ENCODE results near the gene METRNL. TPM values are rescaled to one million over a fixed set of nuclear protein-coding genes. Genes with fewer than 3 reads are reported as not detected.
A peak's percentile ranks its signal among the peaks of the same experiment; 100 is the strongest.
"Not testable (repeated sequence)": the region's sequence is repeated elsewhere in the genome, so short reads cannot be mapped to it uniquely, and the experiment has no call there.

The METRNL gene
- total RNA-seq, 6 experiments from 2014 or later = 54.4 to 96.7 (median 90.9) TPM

GRCh38 chr17:83054518-83055125, 24.8 kb upstream of the METRNL start:
- Mint-ChIP-seq H3K4me1 (ENCODE audit: low read depth) (peaks cover 31% of the 10 kb centered on the region), H3K4me3 (no peak overlapping the region), H3K9me3 (no peaks in the 10 kb centered on the region), H3K36me3 (ENCODE audit: low read depth) (no peaks in the 10 kb centered on the region; the same call in 1 of the 2 replicates), H3K27ac (no peak overlapping the region), H3K27me3 (ENCODE audit: insufficient read depth) (peaks cover 2% of the 10 kb centered on the region; the same call in 1 of the 2 replicates)
- no peak for DNase-seq
- no peak for TF ChIP-seq CTCF (IDR thresholded peaks at IDR 0.05)

- not testable (repeated sequence) for DNase-seq; H3K4me3 Mint-ChIP-seq; H3K9me3 Mint-ChIP-seq; H3K27me3 Mint-ChIP-seq (ENCODE audit: insufficient read depth); H3K27ac Mint-ChIP-seq; H3K36me3 Mint-ChIP-seq (ENCODE audit: low read depth)
- H3K4me1 Mint-ChIP-seq (ENCODE audit: low read depth) = peaks cover 31% of the 10 kb centered on the region
These were observed 24.2 kb upstream of the METRNL start for GRCh38 chr17:83055176-83055575.

GRCh38 chr17:83055911-83056582, 23.4 kb upstream of the METRNL start:
- Mint-ChIP-seq H3K36me3 (ENCODE audit: low read depth) (no peaks in the 10 kb centered on the region), H3K4me3 (peak overlapping the region; percentile 80), H3K9me3 (no peaks in the 10 kb centered on the region), H3K27me3 (ENCODE audit: insufficient read depth) (peaks cover 2% of the 10 kb centered on the region; the same call in 1 of the 2 replicates), H3K27ac (peak overlapping the region; percentile 91), H3K4me1 (ENCODE audit: low read depth) (peaks cover 31% of the 10 kb centered on the region)
- DNase-seq = peak; percentile 90
- no peak for TF ChIP-seq CTCF (IDR thresholded peaks at IDR 0.05)

GRCh38 chr17:83056583-83057396, 22.6 kb upstream of the METRNL start:
- no peak for DNase-seq

GRCh38 chr17:83057397-83057761, 22.0 kb upstream of the METRNL start:
- Mint-ChIP-seq H3K4me3 (no peak overlapping the region), H3K9me3 (no peaks in the 10 kb centered on the region), H3K4me1 (ENCODE audit: low read depth) (peaks cover 31% of the 10 kb centered on the region), H3K27me3 (ENCODE audit: insufficient read depth) (peaks cover 2% of the 10 kb centered on the region; the same call in 1 of the 2 replicates), H3K36me3 (ENCODE audit: low read depth) (no peaks in the 10 kb centered on the region), H3K27ac (no peak overlapping the region)
- TF ChIP-seq CTCF (IDR thresholded peaks at IDR 0.05) = no peak
- no peak for DNase-seq

More at GRCh38 chr17:83056583-83057396, 22.6 kb upstream of the METRNL start:
- peak overlapping the region; percentile 91 for H3K27ac Mint-ChIP-seq
- H3K27me3 Mint-ChIP-seq (ENCODE audit: insufficient read depth) = peaks cover 2% of the 10 kb centered on the region; the same call in 1 of the 2 replicates
- no peaks in the 10 kb centered on the region for H3K9me3 Mint-ChIP-seq
- peak overlapping the region; percentile 80 for H3K4me3 Mint-ChIP-seq
- peaks cover 31% of the 10 kb centered on the region for H3K4me1 Mint-ChIP-seq (ENCODE audit: low read depth)
- no peaks in the 10 kb centered on the region for H3K36me3 Mint-ChIP-seq (ENCODE audit: low read depth)
- no peak for TF ChIP-seq CTCF (IDR thresholded peaks at IDR 0.05)
